ENCODE results near the gene LDB2.

DNA sequence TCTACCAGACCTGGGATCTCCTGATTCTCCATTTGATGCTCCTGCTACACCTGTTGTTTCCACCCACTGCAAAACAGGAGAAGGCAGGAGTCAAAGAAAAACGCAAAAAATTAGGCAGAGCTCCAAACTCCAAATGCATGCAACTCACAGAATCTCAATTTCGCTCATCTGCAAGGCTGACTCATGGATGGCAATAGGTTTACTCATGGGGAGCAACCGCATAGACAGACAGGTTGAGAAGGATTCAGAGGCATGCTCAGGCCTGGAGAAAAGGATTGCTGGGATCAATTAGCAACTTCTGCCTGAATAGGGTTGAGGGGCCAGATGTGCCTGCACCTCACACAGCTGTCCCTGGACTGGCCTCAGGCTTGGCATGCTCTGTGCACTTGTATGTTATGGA is 231.0 kb downstream of the LDB2 start:
- TF ChIP-seq RFX5 (IDR thresholded peaks at IDR 0.05) = no peak
- TF ChIP-seq, protein P1, sequence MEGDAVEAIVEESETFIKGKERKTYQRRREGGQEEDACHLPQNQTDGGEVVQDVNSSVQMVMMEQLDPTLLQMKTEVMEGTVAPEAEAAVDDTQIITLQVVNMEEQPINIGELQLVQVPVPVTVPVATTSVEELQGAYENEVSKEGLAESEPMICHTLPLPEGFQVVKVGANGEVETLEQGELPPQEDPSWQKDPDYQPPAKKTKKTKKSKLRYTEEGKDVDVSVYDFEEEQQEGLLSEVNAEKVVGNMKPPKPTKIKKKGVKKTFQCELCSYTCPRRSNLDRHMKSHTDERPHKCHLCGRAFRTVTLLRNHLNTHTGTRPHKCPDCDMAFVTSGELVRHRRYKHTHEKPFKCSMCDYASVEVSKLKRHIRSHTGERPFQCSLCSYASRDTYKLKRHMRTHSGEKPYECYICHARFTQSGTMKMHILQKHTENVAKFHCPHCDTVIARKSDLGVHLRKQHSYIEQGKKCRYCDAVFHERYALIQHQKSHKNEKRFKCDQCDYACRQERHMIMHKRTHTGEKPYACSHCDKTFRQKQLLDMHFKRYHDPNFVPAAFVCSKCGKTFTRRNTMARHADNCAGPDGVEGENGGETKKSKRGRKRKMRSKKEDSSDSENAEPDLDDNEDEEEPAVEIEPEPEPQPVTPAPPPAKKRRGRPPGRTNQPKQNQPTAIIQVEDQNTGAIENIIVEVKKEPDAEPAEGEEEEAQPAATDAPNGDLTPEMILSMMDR (IDR thresholded peaks at IDR 0.05) = no peak
- TF ChIP-seq, protein P2, sequence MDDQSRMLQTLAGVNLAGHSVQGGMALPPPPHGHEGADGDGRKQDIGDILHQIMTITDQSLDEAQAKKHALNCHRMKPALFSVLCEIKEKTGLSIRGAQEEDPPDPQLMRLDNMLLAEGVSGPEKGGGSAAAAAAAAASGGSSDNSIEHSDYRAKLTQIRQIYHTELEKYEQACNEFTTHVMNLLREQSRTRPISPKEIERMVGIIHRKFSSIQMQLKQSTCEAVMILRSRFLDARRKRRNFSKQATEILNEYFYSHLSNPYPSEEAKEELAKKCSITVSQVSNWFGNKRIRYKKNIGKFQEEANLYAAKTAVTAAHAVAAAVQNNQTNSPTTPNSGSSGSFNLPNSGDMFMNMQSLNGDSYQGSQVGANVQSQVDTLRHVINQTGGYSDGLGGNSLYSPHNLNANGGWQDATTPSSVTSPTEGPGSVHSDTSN (IDR thresholded peaks at IDR 0.05) = no peak
- TF ChIP-seq, protein P3, sequence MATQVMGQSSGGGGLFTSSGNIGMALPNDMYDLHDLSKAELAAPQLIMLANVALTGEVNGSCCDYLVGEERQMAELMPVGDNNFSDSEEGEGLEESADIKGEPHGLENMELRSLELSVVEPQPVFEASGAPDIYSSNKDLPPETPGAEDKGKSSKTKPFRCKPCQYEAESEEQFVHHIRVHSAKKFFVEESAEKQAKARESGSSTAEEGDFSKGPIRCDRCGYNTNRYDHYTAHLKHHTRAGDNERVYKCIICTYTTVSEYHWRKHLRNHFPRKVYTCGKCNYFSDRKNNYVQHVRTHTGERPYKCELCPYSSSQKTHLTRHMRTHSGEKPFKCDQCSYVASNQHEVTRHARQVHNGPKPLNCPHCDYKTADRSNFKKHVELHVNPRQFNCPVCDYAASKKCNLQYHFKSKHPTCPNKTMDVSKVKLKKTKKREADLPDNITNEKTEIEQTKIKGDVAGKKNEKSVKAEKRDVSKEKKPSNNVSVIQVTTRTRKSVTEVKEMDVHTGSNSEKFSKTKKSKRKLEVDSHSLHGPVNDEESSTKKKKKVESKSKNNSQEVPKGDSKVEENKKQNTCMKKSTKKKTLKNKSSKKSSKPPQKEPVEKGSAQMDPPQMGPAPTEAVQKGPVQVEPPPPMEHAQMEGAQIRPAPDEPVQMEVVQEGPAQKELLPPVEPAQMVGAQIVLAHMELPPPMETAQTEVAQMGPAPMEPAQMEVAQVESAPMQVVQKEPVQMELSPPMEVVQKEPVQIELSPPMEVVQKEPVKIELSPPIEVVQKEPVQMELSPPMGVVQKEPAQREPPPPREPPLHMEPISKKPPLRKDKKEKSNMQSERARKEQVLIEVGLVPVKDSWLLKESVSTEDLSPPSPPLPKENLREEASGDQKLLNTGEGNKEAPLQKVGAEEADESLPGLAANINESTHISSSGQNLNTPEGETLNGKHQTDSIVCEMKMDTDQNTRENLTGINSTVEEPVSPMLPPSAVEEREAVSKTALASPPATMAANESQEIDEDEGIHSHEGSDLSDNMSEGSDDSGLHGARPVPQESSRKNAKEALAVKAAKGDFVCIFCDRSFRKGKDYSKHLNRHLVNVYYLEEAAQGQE (IDR thresholded peaks at IDR 0.05) = no peak
- TF ChIP-seq POLR2A (IDR thresholded peaks at IDR 0.05; ENCODE audit: low read length) = no peak
- TF ChIP-seq MYC (IDR thresholded peaks at IDR 0.05; ENCODE audit: borderline replicate concordance, low read length) = no peak
- no peak for TF ChIP-seq EP300 (IDR thresholded peaks at IDR 0.05)
- no peak for TF ChIP-seq NR3C1 (IDR thresholded peaks at IDR 0.05)

Data from A549 (cell line).